Activated CD8-positive, alpha-beta memory T cell treated with anti-CD3 and anti-CD28 coated beads, Interleukin-2, amount 50 U/mL, for 48 hours (primary cell): ENCODE results near the gene ADSL.

ENCODE experiments used
- DNase-seq: peaks from one replicate; pipeline ENCODE4 v3.0.0-alpha.2; 2020

The ADSL gene

DNA sequence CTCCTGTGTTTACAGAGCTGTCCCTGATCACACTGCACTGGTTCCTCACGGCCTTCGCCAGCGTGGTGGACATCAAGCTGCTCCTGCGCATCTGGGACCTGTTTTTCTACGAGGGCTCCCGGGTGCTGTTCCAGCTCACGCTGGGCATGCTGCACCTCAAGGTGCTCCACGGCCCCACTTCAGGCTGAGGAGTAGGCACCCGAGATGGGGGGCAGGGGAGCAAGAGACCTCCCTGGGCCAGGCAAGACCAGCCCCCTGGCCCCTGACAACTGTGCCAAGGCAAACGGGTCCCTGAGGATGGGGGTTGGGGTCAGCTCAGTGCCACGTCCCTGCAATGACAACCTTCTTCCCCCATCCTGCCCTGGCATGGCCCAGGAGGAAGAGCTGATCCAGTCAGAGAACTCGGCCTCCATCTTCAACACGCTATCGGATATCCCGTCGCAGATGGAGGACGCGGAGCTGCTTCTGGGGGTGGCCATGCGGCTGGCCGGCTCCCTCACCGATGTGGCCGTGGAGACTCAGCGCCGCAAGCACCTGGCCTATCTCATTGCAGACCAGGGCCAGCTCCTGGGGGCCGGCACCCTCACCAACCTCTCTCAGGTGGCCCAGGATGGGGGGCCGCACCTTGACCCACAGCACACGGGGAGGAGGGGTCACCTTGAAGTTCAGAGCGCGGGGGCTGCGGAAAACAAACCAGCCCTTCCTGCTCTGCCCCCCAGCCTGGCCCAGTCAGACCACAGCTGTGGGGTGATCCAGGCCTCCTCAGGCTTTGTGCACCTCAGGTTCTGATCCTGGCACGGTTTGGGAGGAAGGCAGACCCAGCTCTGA, 60.0 kb downstream of the ADSL start:
- DNase-seq = no peak

DNA sequence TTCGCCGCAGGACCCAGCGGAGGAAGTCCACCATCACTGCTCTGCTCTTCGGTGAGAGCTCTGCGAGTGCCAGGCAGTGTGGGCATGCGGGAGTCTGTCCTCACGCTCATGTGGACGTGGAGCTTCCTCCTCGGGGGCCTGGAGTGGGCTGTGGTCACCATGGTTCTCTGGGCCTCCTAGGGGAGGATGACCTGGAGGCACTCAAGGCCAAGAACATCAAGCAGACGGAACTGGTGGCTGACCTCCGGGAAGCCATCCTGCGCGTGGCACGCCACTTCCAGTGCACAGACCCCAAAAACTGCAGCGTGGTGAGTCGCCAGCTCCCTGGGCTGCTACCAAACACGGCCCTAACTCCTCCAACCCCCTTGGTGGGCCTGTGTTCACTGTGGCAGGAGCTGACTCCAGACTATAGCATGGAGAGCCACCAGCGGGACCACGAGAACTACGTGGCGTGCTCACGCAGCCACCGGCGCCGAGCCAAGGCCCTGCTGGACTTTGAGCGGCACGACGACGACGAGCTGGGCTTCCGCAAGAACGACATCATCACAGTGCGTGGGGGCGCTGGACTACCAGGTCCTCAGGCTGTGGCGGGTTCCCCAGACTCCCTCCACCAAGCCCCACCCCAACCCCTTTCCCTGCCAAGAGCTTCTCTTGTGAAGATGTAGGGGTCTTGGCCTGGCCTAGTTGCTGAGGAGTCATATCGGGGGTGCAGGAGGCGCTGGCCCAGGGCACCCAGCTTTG, 60.9 kb downstream of the ADSL start:
- no peak for DNase-seq

DNA sequence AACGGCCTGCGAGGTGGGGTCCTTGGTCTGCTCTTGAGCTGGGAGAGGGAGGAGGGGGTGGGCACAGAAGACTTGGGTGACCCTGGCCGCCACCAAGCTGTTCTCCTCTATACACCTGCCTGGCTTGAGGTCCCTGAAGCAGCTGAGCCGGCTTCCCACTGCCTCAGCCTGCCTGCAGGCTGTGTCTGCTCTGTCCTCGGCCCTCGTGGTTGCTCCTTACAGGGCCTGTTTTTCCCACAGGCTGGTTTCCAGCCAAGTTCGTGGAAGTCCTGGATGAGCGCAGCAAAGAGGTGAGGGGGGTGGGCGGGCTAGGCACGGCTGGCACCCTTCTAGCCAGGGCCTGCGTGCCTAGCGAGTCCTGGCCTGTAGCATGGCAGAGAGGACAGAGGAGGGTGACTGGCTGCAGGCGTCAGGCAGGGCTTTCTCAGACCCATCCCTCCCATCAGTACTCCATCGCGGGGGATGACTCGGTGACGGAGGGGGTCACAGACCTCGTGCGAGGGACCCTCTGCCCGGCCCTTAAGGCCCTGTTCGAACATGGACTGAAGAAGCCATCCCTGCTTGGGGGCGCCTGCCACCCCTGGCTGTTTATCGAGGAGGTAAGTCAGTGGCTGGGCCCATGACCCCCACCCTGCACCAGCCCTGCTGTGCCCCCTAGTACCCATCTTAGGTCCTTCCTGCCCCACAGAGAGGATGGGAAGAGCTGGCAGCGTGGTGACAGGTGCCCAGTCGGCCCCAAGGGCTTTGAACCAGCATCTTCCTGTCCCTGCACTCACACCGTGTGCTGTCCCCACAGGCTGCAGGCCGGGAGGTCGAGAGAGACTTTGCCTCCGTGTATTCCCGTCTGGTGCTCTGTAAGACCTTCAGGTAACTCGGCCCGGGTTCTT, 61.8 kb downstream of the ADSL start:
- no peak for DNase-seq

GRCh38 chr22:40408718-40409612, 62.7 kb downstream of the ADSL start:
- DNase-seq = no peak

DNA sequence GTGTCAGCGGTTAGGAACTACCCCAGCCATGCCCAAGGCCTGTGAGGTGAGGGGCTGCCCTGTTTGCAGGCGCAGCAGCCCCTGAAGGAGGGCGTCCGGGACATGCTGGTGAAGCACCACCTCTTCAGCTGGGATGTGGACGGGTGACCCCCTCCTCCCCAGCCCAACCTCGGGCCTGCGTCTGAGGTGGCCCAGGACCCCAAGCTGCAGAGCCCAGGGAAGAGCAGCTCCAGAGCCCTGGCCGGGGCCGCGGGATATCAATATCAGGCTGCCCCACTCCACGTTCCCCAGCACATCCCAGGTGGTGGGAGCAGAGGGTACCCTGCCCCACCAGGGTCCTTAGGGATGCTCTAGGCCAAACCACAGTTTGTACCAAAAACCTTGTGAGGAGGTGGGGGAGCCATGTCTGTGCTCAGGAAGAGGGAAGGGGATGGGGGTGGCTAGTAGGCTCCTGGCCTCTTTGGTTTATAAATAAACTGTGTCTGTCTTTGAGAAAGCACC, 63.4 kb downstream of the ADSL start:
- DNase-seq = no peak

- DNase-seq = no peak
Measured at GRCh38 chr22:40410272-40410671, 64.0 kb downstream of the ADSL start.

DNA sequence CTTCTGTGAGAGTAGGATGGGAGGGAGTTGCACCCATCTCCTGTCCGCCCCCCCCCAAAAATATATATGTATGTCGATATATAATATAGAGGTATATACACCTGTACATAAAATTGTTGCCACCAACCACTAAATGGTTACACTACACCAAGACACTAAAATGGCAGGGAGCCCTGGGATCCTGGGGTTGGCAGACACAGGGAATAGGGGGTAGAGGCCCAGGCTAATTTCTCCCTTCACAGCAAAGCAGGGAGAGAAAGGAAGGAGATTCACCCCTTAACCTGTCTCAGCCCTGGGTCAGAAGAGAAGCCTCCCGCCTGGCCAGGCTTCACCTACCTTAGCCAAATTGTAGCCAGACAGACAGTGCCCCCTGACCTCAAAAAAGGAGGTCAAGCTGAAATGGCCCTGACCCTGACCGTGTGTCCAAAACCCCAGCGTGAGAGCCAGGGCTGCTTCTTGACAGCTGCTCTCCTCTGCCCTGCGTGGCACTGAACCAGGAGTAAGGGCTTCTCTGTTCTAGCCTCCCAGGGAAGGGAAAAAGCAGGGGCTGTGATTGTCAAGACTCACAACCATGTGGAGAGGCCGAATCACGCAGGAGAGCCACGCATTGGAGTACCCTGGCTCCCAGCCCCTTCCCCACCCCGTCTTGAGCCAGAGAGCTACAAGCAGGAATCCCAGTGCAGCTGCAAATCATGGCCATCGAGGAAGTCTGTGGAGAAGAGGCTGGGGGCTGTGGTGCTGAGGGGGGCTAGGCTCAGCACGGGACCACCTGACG, 64.6 kb downstream of the ADSL start:
- DNase-seq = no peak

DNA sequence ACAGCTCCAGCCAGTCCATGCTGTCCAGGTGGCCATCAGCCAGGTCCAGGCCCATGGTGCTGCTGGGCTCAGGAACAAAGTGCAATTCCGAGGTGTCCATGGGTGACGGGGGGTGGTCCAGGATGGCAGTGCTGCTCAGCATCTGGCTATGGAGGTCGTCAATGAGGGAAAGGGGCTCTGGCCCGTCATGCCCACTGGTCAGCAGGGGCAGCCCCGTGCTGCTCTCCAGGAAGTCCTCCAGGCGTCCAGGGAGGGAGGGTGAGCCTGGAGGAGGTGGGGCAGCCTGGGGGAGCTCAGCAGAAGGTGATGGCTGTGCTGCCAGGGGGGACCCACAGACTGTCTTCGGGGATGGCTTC, 65.2 kb downstream of the ADSL start:
- no peak for DNase-seq

- DNase-seq = no peak
Measured at GRCh38 chr22:40412441-40412840, 66.1 kb downstream of the ADSL start.

- no peak for DNase-seq
Measured at GRCh38 chr22:40413873-40414272, 67.6 kb downstream of the ADSL start.

- no peak for DNase-seq
Measured at GRCh38 chr22:40414311-40414710, 68.0 kb downstream of the ADSL start.

DNA sequence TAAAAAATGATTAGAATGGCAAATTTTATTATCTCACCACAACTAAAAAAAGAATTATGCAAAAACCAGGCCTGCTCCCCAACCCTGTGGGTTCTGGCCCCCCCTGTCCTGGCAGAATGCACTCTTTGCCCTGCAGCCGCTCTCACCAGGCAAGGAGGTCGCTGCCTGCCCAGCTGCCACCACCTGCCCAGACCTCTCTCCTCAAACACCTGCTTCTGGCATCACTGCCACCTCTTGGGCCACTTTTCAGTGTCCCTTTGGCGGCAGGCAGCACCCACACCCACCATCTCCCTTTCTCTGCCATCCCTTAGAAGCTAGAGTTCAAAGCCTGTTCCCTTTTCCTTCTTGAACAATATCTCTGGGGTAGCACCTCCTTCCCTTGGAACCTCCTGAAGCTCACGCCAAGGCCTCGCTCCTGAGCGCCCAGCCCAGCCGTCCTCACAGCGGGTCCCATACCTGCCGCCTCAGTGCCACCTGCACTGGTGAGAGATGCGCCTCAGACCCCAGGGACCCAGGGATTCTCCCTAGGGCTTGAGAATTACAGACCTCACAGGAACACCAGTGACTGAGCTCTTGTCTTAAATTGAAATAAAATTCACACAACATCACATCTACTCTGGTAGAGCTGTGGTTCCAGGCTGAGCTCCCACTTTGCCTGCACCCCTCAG, 68.7 kb downstream of the ADSL start:
- no peak for DNase-seq

GRCh38 chr22:40415531-40416266, 69.4 kb downstream of the ADSL start:
- no peak for DNase-seq

GRCh38 chr22:40416267-40416570, 69.9 kb downstream of the ADSL start:
- no peak for DNase-seq

- no peak for DNase-seq
Measured at GRCh38 chr22:40416636-40417035, 70.3 kb downstream of the ADSL start.

DNA sequence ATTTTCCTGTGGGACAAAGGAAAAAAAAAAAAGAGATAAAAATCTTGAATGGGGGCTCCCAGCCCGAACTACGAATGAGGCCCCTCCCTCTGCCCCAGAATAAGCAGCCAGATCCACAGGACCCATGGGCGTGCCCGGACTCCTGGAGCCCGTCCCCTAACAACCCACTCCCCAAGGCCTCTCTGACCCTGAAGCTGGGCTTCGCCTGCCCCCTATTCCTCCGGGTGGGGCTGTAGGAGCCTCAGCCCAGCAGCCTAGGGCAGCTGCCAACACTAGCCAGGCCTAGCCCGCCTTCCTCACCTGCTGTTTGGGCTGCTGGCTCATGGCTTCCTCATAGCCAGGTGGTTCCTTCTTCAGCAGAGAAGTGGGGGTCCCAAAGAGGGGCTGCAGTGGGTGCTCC, 70.7 kb downstream of the ADSL start:
- DNase-seq = no peak

DNA sequence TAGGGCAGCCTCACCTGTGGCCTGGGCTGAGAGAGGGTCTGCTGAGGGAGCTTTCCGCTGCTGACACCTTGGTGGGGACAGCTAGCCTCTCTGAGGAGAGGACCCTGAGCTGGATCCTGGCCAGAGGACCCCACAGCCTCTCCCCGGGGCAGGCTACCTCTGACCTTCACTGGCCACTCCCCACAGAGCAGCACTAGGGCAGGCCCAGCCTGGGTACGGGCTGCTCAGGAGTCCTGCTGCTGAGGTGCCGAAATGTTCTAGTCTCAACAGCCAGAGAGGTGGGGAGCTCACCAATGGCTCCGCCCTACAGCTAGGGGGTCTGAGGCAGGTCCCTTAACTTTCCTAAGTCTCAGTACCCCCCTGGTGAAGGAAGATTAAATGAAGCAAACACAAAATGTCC, 71.6 kb downstream of the ADSL start:
- no peak for DNase-seq

- no peak for DNase-seq
Measured at GRCh38 chr22:40418366-40419201, 72.3 kb downstream of the ADSL start.

GRCh38 chr22:40419718-40420117, 73.4 kb downstream of the ADSL start:
- no peak for DNase-seq
